ENCODE data around the gene GRIK1. TPM values are rescaled to one million over a fixed set of nuclear protein-coding genes. Genes with fewer than 3 reads are reported as not detected.

GRIK1 gene
- total RNA-seq, 2 donors from 2014 or later: 0.36 TPM; not detected in 1

DNA sequence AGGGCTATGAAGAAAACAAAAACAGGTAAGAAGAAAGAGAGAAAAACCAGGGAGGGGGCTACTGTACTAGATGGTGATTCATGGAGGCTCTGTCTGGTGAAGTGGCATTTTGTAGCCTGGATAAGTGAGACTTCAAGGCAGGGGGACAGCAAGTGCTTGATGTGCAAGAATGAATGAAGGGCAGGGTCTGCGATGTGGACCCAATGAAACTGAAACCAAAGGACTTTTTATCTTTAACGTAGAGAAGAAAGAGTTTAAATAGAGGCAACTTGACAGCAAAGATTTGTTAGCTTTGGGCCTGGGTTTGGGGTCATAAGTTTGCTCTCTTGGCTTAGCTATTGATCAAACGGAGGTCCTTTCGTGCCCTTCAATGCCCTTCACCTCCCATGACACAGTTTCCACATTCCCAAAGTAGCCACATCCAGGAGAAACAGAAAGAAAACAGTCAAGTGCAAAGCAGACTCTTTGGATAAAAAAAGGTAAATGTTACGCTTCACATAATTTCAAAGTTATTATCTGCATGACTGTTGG, 291.0 kb downstream of the GRIK1 start:
- no peak overlapping the region for H3K4me3 ChIP-seq
- DNase-seq (ENCODE audit: low spot score): no peak
- H3K36me3 ChIP-seq: no peaks in the 10 kb centered on the region
- TF ChIP-seq, protein P1, sequence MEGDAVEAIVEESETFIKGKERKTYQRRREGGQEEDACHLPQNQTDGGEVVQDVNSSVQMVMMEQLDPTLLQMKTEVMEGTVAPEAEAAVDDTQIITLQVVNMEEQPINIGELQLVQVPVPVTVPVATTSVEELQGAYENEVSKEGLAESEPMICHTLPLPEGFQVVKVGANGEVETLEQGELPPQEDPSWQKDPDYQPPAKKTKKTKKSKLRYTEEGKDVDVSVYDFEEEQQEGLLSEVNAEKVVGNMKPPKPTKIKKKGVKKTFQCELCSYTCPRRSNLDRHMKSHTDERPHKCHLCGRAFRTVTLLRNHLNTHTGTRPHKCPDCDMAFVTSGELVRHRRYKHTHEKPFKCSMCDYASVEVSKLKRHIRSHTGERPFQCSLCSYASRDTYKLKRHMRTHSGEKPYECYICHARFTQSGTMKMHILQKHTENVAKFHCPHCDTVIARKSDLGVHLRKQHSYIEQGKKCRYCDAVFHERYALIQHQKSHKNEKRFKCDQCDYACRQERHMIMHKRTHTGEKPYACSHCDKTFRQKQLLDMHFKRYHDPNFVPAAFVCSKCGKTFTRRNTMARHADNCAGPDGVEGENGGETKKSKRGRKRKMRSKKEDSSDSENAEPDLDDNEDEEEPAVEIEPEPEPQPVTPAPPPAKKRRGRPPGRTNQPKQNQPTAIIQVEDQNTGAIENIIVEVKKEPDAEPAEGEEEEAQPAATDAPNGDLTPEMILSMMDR (IDR thresholded peaks at IDR 0.05): no peak
- TF ChIP-seq POLR2A (IDR thresholded peaks at IDR 0.05): no peak
- no peak for TF ChIP-seq POLR2AphosphoS5 (IDR thresholded peaks at IDR 0.05)
- H3K27ac ChIP-seq: no peak overlapping the region
- intact Hi-C loops (cut with DNase I): no loop called here
- WGBS: 77% methylated on average over 5 of the region's 5 CpGs
- H3K9me3 ChIP-seq: no peaks in the 10 kb centered on the region
- H3K27me3 ChIP-seq (replicated peaks; ENCODE audit: insufficient read depth): no peaks in the 10 kb centered on the region
- no peaks in the 10 kb centered on the region for H3K4me1 ChIP-seq (replicated peaks)

DNA sequence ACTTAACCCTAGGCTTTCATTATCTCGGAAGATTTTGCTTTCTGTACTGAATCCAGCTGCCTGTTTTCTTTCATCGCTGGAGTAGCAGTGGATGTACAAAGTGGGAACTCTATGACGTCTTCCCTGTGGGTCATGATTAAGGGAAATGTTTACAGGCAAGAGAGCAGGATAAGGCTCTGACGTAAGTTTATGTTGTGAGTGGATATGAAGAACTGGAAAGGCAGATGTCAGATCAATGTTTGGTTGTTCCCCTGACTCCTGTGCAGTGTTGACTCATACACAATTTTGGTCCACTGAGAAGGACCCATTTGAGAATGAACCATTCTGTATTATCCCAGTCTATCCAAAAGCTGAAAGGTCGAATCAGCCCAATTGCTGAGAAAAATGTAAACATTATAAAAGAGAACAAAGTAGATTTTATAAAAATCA, 292.4 kb downstream of the GRIK1 start:
- DNase-seq (ENCODE audit: low spot score): no peak
- intact Hi-C loops (cut with DNase I): no loop called here
- TF ChIP-seq POLR2AphosphoS5 (IDR thresholded peaks at IDR 0.05) (no peak), POLR2A (IDR thresholded peaks at IDR 0.05) (no peak)
- TF ChIP-seq, protein P1 (IDR thresholded peaks at IDR 0.05): no peak
- Histone ChIP-seq H3K4me1 (replicated peaks) (no peaks in the 10 kb centered on the region), H3K27ac (no peak overlapping the region), H3K36me3 (no peaks in the 10 kb centered on the region), H3K4me3 (no peak overlapping the region), H3K9me3 (no peaks in the 10 kb centered on the region), H3K27me3 (replicated peaks; ENCODE audit: insufficient read depth) (no peaks in the 10 kb centered on the region)
- 78% methylated on average over 5 of the region's 5 CpGs for WGBS

DNA sequence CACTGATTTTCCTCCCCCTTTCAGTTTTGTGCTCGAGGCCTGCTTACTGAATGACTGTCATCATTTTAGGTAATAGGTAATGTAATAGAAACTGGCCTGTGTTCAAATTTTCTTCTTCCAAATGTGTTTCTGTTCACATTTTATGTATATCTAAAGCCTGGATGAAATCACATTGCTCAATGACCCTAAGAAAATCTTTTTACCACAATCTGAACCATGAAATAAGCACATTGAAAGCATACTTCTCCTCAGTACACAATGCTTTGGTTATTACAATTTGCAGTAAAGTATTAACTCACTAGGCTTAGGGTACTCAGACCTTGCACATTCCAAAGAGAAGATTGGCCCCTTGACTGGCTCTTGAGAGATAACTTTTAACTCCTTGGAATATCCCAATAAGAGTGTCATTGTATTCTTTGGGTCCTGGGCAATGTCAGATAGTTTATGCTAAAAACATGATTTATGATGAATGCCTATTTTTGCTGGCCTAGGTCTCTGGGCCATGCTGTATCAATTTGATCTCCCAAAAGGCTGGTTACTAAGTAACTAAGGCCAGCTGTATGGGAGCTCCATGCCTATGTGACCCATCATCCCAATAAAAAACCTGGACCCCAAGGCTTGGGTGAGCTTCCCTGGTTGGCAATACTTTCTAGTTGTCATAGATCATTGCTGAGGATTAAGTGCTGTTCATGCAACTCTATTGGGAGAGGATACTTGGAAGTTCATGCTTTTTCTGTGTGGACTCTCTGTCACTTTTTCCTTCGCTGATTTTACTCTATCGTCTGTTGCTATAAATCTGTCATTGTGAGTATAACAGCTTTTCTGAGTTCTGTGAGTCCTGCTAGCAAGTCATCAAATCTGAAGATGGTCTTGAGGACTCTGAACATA, 293.9 kb downstream of the GRIK1 start:
- intact Hi-C loops (cut with DNase I): no loop called here
- Histone ChIP-seq H3K4me3 (no peak overlapping the region), H3K27me3 (replicated peaks; ENCODE audit: insufficient read depth) (no peaks in the 10 kb centered on the region), H3K4me1 (replicated peaks) (no peaks in the 10 kb centered on the region), H3K9me3 (no peaks in the 10 kb centered on the region), H3K27ac (no peak overlapping the region), H3K36me3 (no peaks in the 10 kb centered on the region)
- TF ChIP-seq POLR2AphosphoS5 (IDR thresholded peaks at IDR 0.05) (no peak), POLR2A (IDR thresholded peaks at IDR 0.05) (no peak)
- TF ChIP-seq, protein P1 (IDR thresholded peaks at IDR 0.05): no peak
- DNase-seq (ENCODE audit: low spot score): no peak
- 75% methylated on average over 3 of the region's 3 CpGs for WGBS

DNA sequence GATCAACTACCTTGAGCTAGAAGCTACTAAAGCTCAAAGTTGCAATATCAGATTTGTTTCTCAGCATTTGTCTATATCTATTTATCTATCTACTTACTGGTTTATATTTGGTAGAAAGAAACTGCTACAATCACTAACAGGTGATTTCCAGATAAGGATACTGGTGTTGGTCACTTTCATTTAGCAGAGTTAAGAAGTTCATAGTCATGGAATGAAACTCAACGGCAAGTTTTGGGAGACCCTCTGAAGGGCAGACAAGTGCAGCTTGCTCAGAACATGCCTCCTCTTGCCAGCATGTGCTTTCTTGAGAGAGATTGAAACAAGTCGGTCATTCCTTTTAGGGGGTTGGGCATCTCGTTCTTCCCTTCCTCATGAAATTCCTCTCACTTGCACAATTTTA, 296.5 kb downstream of the GRIK1 start:
- no peak for TF ChIP-seq POLR2AphosphoS5 (IDR thresholded peaks at IDR 0.05)
- TF ChIP-seq, protein P1 (IDR thresholded peaks at IDR 0.05): no peak
- TF ChIP-seq POLR2A (IDR thresholded peaks at IDR 0.05): no peak
- intact Hi-C loops (cut with DNase I): no loop called here
- H3K36me3 ChIP-seq: no peaks in the 10 kb centered on the region
- no peaks in the 10 kb centered on the region for H3K9me3 ChIP-seq
- 82% methylated on average over 3 of the region's 3 CpGs for WGBS
- H3K27ac ChIP-seq: no peak overlapping the region
- H3K4me3 ChIP-seq: no peak overlapping the region
- DNase-seq (ENCODE audit: low spot score): no peak
- H3K27me3 ChIP-seq (replicated peaks; ENCODE audit: insufficient read depth): no peaks in the 10 kb centered on the region
- H3K4me1 ChIP-seq (replicated peaks): no peaks in the 10 kb centered on the region

Data from prostate gland (tissue), 2 donors.